ENCODE data around the gene SLC22A13. TPM values are rescaled to one million over a fixed set of nuclear protein-coding genes. Genes with fewer than 3 reads are reported as not detected.

The SLC22A13 gene
- polyA plus RNA-seq, 1 donor from 2014 or later, result not detected

- Histone ChIP-seq H4K20me1 (ENCODE audit: insufficient read depth) (no peaks in the 10 kb centered on the region), H3K27ac (ENCODE audit: low read length) (no peak overlapping the region), H3K9me3 (ENCODE audit: low read length) (no peaks in the 10 kb centered on the region), H3K9me2 (ENCODE audit: insufficient read depth, low read length) (no peaks in the 10 kb centered on the region), H2AFZ (ENCODE audit: low read depth, low read length) (no peak overlapping the region), H3K79me2 (replicated peaks; ENCODE audit: insufficient read depth, low read length) (no peaks in the 10 kb centered on the region), H3K4me3 (ENCODE audit: low read length) (no peak overlapping the region), H3K36me3 (ENCODE audit: insufficient read depth, low read length) (no peaks in the 10 kb centered on the region), H3F3A (ENCODE audit: insufficient read depth, low read length, poor library complexity, severe bottlenecking) (no peaks in the 10 kb centered on the region), H3K27me3 (ENCODE audit: insufficient read depth, low read depth, low read length) (no peaks in the 10 kb centered on the region), H3K4me2 (ENCODE audit: low read length) (no peak overlapping the region), H3K9ac (ENCODE audit: low read length) (no peak overlapping the region)
- TF ChIP-seq, protein P1, sequence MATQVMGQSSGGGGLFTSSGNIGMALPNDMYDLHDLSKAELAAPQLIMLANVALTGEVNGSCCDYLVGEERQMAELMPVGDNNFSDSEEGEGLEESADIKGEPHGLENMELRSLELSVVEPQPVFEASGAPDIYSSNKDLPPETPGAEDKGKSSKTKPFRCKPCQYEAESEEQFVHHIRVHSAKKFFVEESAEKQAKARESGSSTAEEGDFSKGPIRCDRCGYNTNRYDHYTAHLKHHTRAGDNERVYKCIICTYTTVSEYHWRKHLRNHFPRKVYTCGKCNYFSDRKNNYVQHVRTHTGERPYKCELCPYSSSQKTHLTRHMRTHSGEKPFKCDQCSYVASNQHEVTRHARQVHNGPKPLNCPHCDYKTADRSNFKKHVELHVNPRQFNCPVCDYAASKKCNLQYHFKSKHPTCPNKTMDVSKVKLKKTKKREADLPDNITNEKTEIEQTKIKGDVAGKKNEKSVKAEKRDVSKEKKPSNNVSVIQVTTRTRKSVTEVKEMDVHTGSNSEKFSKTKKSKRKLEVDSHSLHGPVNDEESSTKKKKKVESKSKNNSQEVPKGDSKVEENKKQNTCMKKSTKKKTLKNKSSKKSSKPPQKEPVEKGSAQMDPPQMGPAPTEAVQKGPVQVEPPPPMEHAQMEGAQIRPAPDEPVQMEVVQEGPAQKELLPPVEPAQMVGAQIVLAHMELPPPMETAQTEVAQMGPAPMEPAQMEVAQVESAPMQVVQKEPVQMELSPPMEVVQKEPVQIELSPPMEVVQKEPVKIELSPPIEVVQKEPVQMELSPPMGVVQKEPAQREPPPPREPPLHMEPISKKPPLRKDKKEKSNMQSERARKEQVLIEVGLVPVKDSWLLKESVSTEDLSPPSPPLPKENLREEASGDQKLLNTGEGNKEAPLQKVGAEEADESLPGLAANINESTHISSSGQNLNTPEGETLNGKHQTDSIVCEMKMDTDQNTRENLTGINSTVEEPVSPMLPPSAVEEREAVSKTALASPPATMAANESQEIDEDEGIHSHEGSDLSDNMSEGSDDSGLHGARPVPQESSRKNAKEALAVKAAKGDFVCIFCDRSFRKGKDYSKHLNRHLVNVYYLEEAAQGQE (IDR thresholded peaks at IDR 0.05; ENCODE audit: borderline replicate concordance), result no peak
- TF ChIP-seq EZH2 (IDR thresholded peaks at IDR 0.05; ENCODE audit: borderline replicate concordance, insufficient read depth, low read length, poor library complexity, severe bottlenecking) (no peak), SMC3 (conservative IDR thresholded peaks at IDR 0.05; ENCODE audit: poor library complexity) (no peak), MXI1 (conservative IDR thresholded peaks at IDR 0.05; ENCODE audit: poor library complexity, severe bottlenecking) (no peak), RAD21 (conservative IDR thresholded peaks at IDR 0.05) (no peak), POLR2AphosphoS5 (IDR thresholded peaks at IDR 0.05) (no peak), TAF1 (IDR thresholded peaks at IDR 0.05; ENCODE audit: low read depth) (no peak), EP300 (conservative IDR thresholded peaks at IDR 0.05; ENCODE audit: poor library complexity, severe bottlenecking) (no peak)
- TF ChIP-seq, protein P2, sequence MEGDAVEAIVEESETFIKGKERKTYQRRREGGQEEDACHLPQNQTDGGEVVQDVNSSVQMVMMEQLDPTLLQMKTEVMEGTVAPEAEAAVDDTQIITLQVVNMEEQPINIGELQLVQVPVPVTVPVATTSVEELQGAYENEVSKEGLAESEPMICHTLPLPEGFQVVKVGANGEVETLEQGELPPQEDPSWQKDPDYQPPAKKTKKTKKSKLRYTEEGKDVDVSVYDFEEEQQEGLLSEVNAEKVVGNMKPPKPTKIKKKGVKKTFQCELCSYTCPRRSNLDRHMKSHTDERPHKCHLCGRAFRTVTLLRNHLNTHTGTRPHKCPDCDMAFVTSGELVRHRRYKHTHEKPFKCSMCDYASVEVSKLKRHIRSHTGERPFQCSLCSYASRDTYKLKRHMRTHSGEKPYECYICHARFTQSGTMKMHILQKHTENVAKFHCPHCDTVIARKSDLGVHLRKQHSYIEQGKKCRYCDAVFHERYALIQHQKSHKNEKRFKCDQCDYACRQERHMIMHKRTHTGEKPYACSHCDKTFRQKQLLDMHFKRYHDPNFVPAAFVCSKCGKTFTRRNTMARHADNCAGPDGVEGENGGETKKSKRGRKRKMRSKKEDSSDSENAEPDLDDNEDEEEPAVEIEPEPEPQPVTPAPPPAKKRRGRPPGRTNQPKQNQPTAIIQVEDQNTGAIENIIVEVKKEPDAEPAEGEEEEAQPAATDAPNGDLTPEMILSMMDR (IDR thresholded peaks at IDR 0.05; ENCODE audit: poor library complexity, severe bottlenecking), result no peak
These were observed 9.4 kb downstream of the SLC22A13 start for GRCh38 chr3:38274864-38275649.

DNA sequence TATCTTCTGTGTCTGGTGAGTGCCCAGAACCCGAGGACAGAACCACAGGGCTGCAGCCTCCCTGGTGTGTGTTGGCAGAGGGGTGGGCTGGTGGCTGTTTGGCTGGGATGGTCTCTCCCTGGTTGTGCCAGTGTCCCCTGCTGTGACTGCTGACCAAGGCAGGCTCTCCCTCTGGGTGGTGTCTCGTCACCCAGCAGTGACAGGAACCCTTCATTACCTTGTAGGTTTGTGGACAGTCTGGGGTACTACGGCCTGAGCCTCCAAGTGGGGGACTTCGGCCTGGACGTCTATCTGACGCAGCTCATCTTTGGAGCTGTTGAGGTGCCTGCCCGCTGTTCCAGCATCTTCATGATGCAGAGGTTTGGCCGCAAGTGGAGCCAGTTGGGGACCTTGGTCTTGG lies 10.0 kb downstream of the SLC22A13 start:
- no peak overlapping the region for H3K4me3 ChIP-seq (ENCODE audit: low read length)
- H4K20me1 ChIP-seq (ENCODE audit: insufficient read depth), result no peaks in the 10 kb centered on the region
- no peak overlapping the region for H3K4me2 ChIP-seq (ENCODE audit: low read length)
- no peak overlapping the region for H2AFZ ChIP-seq (ENCODE audit: low read depth, low read length)
- H3K9me3 ChIP-seq (ENCODE audit: low read length), result no peaks in the 10 kb centered on the region
- TF ChIP-seq, protein P1 (IDR thresholded peaks at IDR 0.05; ENCODE audit: borderline replicate concordance), result no peak
- TF ChIP-seq, protein P2 (IDR thresholded peaks at IDR 0.05; ENCODE audit: poor library complexity, severe bottlenecking), result no peak
- TF ChIP-seq EZH2 (IDR thresholded peaks at IDR 0.05; ENCODE audit: borderline replicate concordance, insufficient read depth, low read length, poor library complexity, severe bottlenecking) (no peak), SMC3 (conservative IDR thresholded peaks at IDR 0.05; ENCODE audit: poor library complexity) (no peak), RAD21 (conservative IDR thresholded peaks at IDR 0.05) (no peak), EP300 (conservative IDR thresholded peaks at IDR 0.05; ENCODE audit: poor library complexity, severe bottlenecking) (no peak), MXI1 (conservative IDR thresholded peaks at IDR 0.05; ENCODE audit: poor library complexity, severe bottlenecking) (no peak), POLR2AphosphoS5 (IDR thresholded peaks at IDR 0.05) (no peak), TAF1 (IDR thresholded peaks at IDR 0.05; ENCODE audit: low read depth) (no peak)
- H3K9ac ChIP-seq (ENCODE audit: low read length), result no peak overlapping the region
- no peaks in the 10 kb centered on the region for H3K27me3 ChIP-seq (ENCODE audit: insufficient read depth, low read depth, low read length)
- H3K27ac ChIP-seq (ENCODE audit: low read length), result no peak overlapping the region
- no peaks in the 10 kb centered on the region for H3K36me3 ChIP-seq (ENCODE audit: insufficient read depth, low read length)
- no peaks in the 10 kb centered on the region for H3K9me2 ChIP-seq (ENCODE audit: insufficient read depth, low read length)
- no peaks in the 10 kb centered on the region for H3F3A ChIP-seq (ENCODE audit: insufficient read depth, low read length, poor library complexity, severe bottlenecking)
- H3K79me2 ChIP-seq (replicated peaks; ENCODE audit: insufficient read depth, low read length), result no peaks in the 10 kb centered on the region

Measured in neural cell (in vitro differentiated cells).